Esophagus squamous epithelium (tissue), 5 donors: ENCODE data around the gene LIMS2. TPM values are rescaled to one million over a fixed set of nuclear protein-coding genes. Genes with fewer than 3 reads are reported as not detected.

Experiments used
- DNase-seq: peaks from one replicate; lab custom pipeline; 2025; lab: John Stamatoyannopoulos, UW
- H3K27ac ChIP-seq, 4 donors: fragments of 200-600 bp; sonication (generic); one replicate each; pipeline ENCODE4 v1.5.1; 2016 to 2019; ENCODE audit warnings: mild to moderate bottlenecking in 1 of 4
- H3K27me3 ChIP-seq, 4 donors: fragments of 200-600 bp; sonication (generic); 1 replicate in 3 of 4; 2 replicates in 1 of 4; pipeline versions ENCODE4 v1.5.1 to v1.6.0; 2017 to 2021; ENCODE audit warnings: antibody characterized with exemption in 1 of 4
- H3K36me3 ChIP-seq, 3 donors: fragments of 200-600 bp; sonication (generic); one replicate each; pipeline ENCODE4 v1.5.1; 2016 to 2019
- H3K4me1 ChIP-seq, 3 donors: fragments of 200-600 bp; sonication (generic); one replicate each; pipeline ENCODE4 v1.5.1; 2017 to 2019
- H3K4me3 ChIP-seq, 4 donors: fragments of 200-600 bp; sonication (generic); 1 replicate in 3 of 4; 2 replicates in 1 of 4; pipeline ENCODE4 v1.5.1; 2016 to 2019; ENCODE audit warnings: mild to moderate bottlenecking in 2 of 4, moderate library complexity in 1 of 4
- H3K9me3 ChIP-seq, 3 donors: fragments of 200-600 bp; sonication (generic); one replicate each; pipeline ENCODE4 v1.5.1; 2016 to 2019
- CTCF ChIP-seq, 6 experiments: fragments of 450-650 bp in 4 of 6; fragments of 200-600 bp in 2 of 6; sonication (generic) in 2 of 6; IDR thresholded peaks; one replicate each; pipeline ENCODE4 v1.5.1; 2016 to 2019; ENCODE audit warnings: antibody characterized with exemption in 6 of 6, mild to moderate bottlenecking in 4 of 6, moderate library complexity in 4 of 6
- POLR2A ChIP-seq, 4 donors: fragments of 450-650 bp; IDR thresholded peaks; one replicate each; pipeline ENCODE4 v1.6.1; 2017; ENCODE audit warnings: antibody characterized with exemption in 4 of 4, mild to moderate bottlenecking in 4 of 4, moderate library complexity in 3 of 4
- WGBS, 2 donors: methylation state at CpG; one replicate each; pipeline ENCODE4 v1.1.5; 2018; 5-methylcytosine and 5-hydroxymethylcytosine counted together
- intact Hi-C: fragments of 100-400 bp; cut with DNase I; formaldehyde crosslinking; loops from one replicate; pipeline ENCODE4 v1.15.0; 2022
- total RNA-seq, 4 donors: library from RNA; depleted of rRNA; stranded (reverse); fragments of >200 nt; gene quantifications; one replicate each; pipeline ENCODE4 v1.1.0, GENCODE V29; 2016
- donor health status: DM: yes; HTN: yes; CAD: no.

LIMS2 gene
- total RNA-seq, 4 donors from 2014 or later, result 2.4 to 29.6 (median 5.9) TPM

GRCh38 chr2:127680706-127681287 lies 5.5 kb upstream of the LIMS2 start:
- Histone ChIP-seq H3K27me3 (peaks cover 0 to 17% (median 0%) of the 10 kb centered on the region in 4 donors), H3K27ac (peak overlapping the region in 2 of 4 donors; percentile 17 to 57), H3K4me1 (peaks cover 4 to 64% (median 7%) of the 10 kb centered on the region in 3 donors), H3K36me3 (no peaks in the 10 kb centered on the region), H3K9me3 (no peaks in the 10 kb centered on the region), H3K4me3 (peak overlapping the region in 2 of 4 donors; percentile 27 to 50)
- 85 to 95% methylated on average over 8 of the region's 19 CpGs for WGBS, 2 donors
- no peak for TF ChIP-seq CTCF (IDR thresholded peaks at IDR 0.05)
- no peak for TF ChIP-seq POLR2A (IDR thresholded peaks at IDR 0.05)
- intact Hi-C loops, result no loop called here
- DNase-seq, result no peak

GRCh38 chr2:127679680-127680361 lies 4.5 kb upstream of the LIMS2 start:
- H3K9me3 ChIP-seq, result no peaks in the 10 kb centered on the region
- DNase-seq, result no peak
- 60 to 67% methylated on average over 1 to 7 of the region's 15 CpGs for WGBS, 2 donors
- H3K27ac ChIP-seq, result no peak overlapping the region
- H3K36me3 ChIP-seq, result no peaks in the 10 kb centered on the region
- no peak for TF ChIP-seq CTCF (IDR thresholded peaks at IDR 0.05)
- TF ChIP-seq POLR2A (IDR thresholded peaks at IDR 0.05), result no peak
- H3K4me1 ChIP-seq, result peaks cover 5 to 65% (median 11%) of the 10 kb centered on the region in 3 donors
- intact Hi-C loops, result no loop called here
- peaks cover 0 to 27% (median 0%) of the 10 kb centered on the region in 4 donors for H3K27me3 ChIP-seq
- H3K4me3 ChIP-seq, result no peak overlapping the region

DNA sequence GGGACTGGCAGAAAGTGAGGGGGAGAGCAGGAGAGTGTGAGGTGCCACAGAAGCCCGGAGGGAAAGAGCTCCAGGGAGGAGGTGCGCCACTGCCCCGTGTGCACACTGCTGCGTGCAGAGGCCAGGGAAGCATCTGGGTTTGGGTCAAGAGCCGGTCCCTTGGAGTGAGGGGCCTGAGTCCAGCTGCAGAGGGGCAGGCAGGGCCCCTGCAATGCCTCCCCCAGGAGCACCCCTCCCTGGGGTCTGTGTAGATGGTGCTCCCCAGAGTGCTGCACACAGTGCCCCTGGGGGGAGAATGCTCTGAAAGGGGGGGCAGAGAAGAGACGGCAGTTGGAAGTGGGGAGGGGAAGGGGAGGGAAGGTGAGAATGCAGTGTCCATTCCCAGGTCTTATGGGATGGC lies 3.7 kb upstream of the LIMS2 start:
- peaks cover 0 to 35% (median 0%) of the 10 kb centered on the region in 4 donors for H3K27me3 ChIP-seq
- no peak overlapping the region for H3K4me3 ChIP-seq
- H3K4me1 ChIP-seq, result peaks cover 11 to 70% (median 11%) of the 10 kb centered on the region in 3 donors
- no peaks in the 10 kb centered on the region for H3K36me3 ChIP-seq
- no peak for DNase-seq
- no peaks in the 10 kb centered on the region for H3K9me3 ChIP-seq
- WGBS, 2 donors, result 81 to 86% methylated on average over 6 of the region's 6 CpGs
- TF ChIP-seq CTCF (IDR thresholded peaks at IDR 0.05) (no peak), POLR2A (IDR thresholded peaks at IDR 0.05) (no peak)
- no peak overlapping the region for H3K27ac ChIP-seq
- intact Hi-C loops, result no loop called here

- Histone ChIP-seq H3K27me3 (peaks cover 0 to 40% (median 0%) of the 10 kb centered on the region in 4 donors), H3K27ac (no peak overlapping the region), H3K4me1 (peaks cover 11 to 70% (median 11%) of the 10 kb centered on the region in 3 donors), H3K9me3 (no peaks in the 10 kb centered on the region), H3K36me3 (no peaks in the 10 kb centered on the region), H3K4me3 (no peak overlapping the region)
- 67 to 71% methylated on average over 8 to 10 of the region's 10 CpGs for WGBS, 2 donors
- no peak for DNase-seq
- no peak for TF ChIP-seq CTCF (IDR thresholded peaks at IDR 0.05)
- intact Hi-C loops, result no loop called here
Observed at GRCh38 chr2:127678531-127678930, 3.2 kb upstream of the LIMS2 start.

DNA sequence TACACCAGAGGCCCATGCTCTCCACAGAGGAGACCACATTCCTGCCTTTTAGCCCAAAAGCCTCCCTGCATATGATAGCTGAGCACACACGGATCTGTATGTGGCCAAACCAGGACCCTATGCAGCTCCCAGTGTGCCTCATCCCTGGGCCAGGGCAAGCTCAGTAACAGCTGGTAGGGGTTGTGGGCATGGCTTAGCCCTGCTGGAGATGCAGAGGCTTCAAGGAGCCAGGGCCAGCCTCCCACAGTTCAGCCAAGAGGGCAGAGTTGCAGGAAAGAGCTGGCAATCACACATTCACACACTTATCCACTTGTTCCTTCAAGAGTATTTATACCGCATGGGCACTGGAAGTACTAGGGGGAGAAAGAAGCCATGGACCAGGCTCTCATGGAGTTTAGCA lies 1.6 kb upstream of the LIMS2 start:
- intact Hi-C loops, result no loop called here
- TF ChIP-seq CTCF (IDR thresholded peaks at IDR 0.05) (no peak), POLR2A (IDR thresholded peaks at IDR 0.05) (no peak)
- Histone ChIP-seq H3K27me3 (peaks cover 0 to 55% (median 0%) of the 10 kb centered on the region in 4 donors), H3K36me3 (no peaks in the 10 kb centered on the region), H3K4me3 (no peak overlapping the region), H3K4me1 (peaks cover 11 to 65% (median 11%) of the 10 kb centered on the region in 3 donors), H3K9me3 (no peaks in the 10 kb centered on the region), H3K27ac (no peak overlapping the region)
- 71 to 86% methylated on average over 2 of the region's 2 CpGs for WGBS, 2 donors
- DNase-seq, result no peak
